MM.1S (cell line): Measurements from ENCODE around the gene CDK5.
"Not testable (repeated sequence)": the region's sequence is repeated elsewhere in the genome, so short reads cannot be mapped to it uniquely, and the experiment has no call there.

Experiments used
- DNase-seq: peaks from one replicate; pipeline ENCODE4 v3.0.0-alpha.2; 2015
- H2AFZ ChIP-seq: fragments of 300-600 bp; sonication (generic); 2 replicates; pipeline ENCODE4 v1.6.0; 2016; ENCODE audit warnings: antibody characterized with exemption, low read length
- H3F3A ChIP-seq: fragments of 300-600 bp; sonication (generic); 2 replicates; pipeline ENCODE4 v1.6.1; 2016; ENCODE audit warnings: mild to moderate bottlenecking, antibody characterized with exemption, low read length, moderate library complexity, mixed read lengths; ENCODE audit not compliant: insufficient read depth
- H3K27ac ChIP-seq: fragments of 300-600 bp; sonication (generic); 2 replicates; pipeline ENCODE4 v1.5.1; 2016; ENCODE audit warnings: mild to moderate bottlenecking, low read length
- H3K27me3 ChIP-seq: fragments of 300-600 bp; sonication (generic); replicated peaks from 2 replicates; pipeline ENCODE4 v1.6.0; 2016; ENCODE audit warnings: low read length; ENCODE audit not compliant: insufficient read depth
- H3K36me3 ChIP-seq: fragments of 300-600 bp; sonication (generic); replicated peaks from 2 replicates; pipeline ENCODE4 v1.6.1; 2016; ENCODE audit warnings: mild to moderate bottlenecking, low read length, mixed read lengths; ENCODE audit not compliant: insufficient read depth
- H3K4me1 ChIP-seq: fragments of 300-600 bp; sonication (generic); 2 replicates; pipeline ENCODE4 v1.6.1; 2016; ENCODE audit warnings: low read length, mixed read lengths
- H3K4me2 ChIP-seq: fragments of 300-600 bp; sonication (generic); 2 replicates; pipeline ENCODE4 v1.6.0; 2016; ENCODE audit warnings: low read depth, low read length
- H3K4me3 ChIP-seq: fragments of 300-600 bp; sonication (generic); 2 replicates; pipeline ENCODE4 v1.5.1; 2016; ENCODE audit warnings: low read length, mixed read lengths
- H3K79me2 ChIP-seq: fragments of 300-600 bp; sonication (generic); 2 replicates; pipeline ENCODE4 v1.6.1; 2016; ENCODE audit warnings: mixed run types, low read length, mixed read lengths
- H3K9ac ChIP-seq: fragments of 300-600 bp; sonication (generic); 2 replicates; pipeline ENCODE4 v1.6.1; 2016; ENCODE audit warnings: low read length, mixed read lengths
- H3K9me2 ChIP-seq: fragments of 300-600 bp; sonication (generic); replicated peaks from 2 replicates; pipeline ENCODE4 v1.6.1; 2016; ENCODE audit warnings: mild to moderate bottlenecking, low read length, mixed read lengths; ENCODE audit not compliant: insufficient read depth
- H3K9me3 ChIP-seq: fragments of 300-600 bp; sonication (generic); replicated peaks from 2 replicates; pipeline ENCODE4 v1.6.1; 2016; ENCODE audit warnings: mild to moderate bottlenecking, low read length, mixed read lengths; ENCODE audit not compliant: insufficient read depth
- H4K20me1 ChIP-seq: fragments of 300-600 bp; sonication (generic); 2 replicates; pipeline ENCODE4 v1.6.1; 2016; ENCODE audit warnings: mild to moderate bottlenecking, low read length, moderate library complexity, mixed read lengths; ENCODE audit not compliant: insufficient read depth
- EZH2 ChIP-seq: fragments of 300-600 bp; sonication (generic); optimal IDR thresholded peaks from 2 replicates; pipeline ENCODE3; 2017; ENCODE audit warnings: low read depth, mild to moderate bottlenecking, antibody characterized with exemption, low read length, mixed read lengths
- EZH2phosphoT487 ChIP-seq: fragments of 300-600 bp; sonication (generic); IDR thresholded peaks from 2 replicates; pipeline ENCODE4 v1.6.1; 2018; ENCODE audit warnings: antibody characterized with exemption, low read length
- TF ChIP-seq, protein P1 (sequence below): fragments of 300-600 bp; sonication (generic); IDR thresholded peaks from 2 replicates; pipeline ENCODE4 v1.5.1; 2016; ENCODE audit warnings: antibody characterized with exemption, low read length, mixed read lengths

Gene CDK5

DNA sequence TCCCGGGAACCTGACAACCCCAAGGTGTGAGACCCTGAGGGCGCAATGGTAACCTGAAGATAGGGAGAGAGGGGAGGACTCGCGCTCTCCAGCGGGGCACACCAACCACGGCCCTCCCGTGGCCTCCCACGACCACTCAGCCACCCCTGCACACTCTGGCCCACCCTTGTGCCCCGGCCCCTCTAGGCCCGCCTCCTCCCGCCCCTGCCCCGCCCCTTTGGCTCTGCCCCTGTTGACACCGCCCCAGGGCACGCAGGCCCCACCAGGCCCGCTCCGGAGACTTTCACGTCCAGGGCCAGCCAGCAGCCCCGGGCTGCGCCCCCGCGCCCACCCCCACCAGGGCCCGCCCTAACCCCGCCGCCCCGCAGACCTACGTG, 44.4 kb downstream of the CDK5 start:
- Histone ChIP-seq H3K27ac (no peak overlapping the region), H3K27me3 (peaks cover 42% of the 10 kb centered on the region), H3K4me3 (peak overlapping the region; percentile 59), H3K9me2 (no peaks in the 10 kb centered on the region), H3K4me1 (peaks cover 9% of the 10 kb centered on the region; the same call in 1 of the 2 replicates), H2AFZ (peak overlapping the region; percentile 71), H3K36me3 (no peaks in the 10 kb centered on the region), H3K9me3 (no peaks in the 10 kb centered on the region), H3K9ac (no peak overlapping the region; the same call in 1 of the 2 replicates), H3K79me2 (no peaks in the 10 kb centered on the region), H3F3A (0 out of 2 replicates have a peak, but pooled peaks cover 4% of the 10 kb centered on the region), H4K20me1 (no peaks in the 10 kb centered on the region), H3K4me2 (peak overlapping the region; percentile 88)
- DNase-seq = no peak
- TF ChIP-seq EZH2 = no peak
- no peak for TF ChIP-seq EZH2phosphoT487
- TF ChIP-seq, protein P1, sequence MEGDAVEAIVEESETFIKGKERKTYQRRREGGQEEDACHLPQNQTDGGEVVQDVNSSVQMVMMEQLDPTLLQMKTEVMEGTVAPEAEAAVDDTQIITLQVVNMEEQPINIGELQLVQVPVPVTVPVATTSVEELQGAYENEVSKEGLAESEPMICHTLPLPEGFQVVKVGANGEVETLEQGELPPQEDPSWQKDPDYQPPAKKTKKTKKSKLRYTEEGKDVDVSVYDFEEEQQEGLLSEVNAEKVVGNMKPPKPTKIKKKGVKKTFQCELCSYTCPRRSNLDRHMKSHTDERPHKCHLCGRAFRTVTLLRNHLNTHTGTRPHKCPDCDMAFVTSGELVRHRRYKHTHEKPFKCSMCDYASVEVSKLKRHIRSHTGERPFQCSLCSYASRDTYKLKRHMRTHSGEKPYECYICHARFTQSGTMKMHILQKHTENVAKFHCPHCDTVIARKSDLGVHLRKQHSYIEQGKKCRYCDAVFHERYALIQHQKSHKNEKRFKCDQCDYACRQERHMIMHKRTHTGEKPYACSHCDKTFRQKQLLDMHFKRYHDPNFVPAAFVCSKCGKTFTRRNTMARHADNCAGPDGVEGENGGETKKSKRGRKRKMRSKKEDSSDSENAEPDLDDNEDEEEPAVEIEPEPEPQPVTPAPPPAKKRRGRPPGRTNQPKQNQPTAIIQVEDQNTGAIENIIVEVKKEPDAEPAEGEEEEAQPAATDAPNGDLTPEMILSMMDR = no peak

DNA sequence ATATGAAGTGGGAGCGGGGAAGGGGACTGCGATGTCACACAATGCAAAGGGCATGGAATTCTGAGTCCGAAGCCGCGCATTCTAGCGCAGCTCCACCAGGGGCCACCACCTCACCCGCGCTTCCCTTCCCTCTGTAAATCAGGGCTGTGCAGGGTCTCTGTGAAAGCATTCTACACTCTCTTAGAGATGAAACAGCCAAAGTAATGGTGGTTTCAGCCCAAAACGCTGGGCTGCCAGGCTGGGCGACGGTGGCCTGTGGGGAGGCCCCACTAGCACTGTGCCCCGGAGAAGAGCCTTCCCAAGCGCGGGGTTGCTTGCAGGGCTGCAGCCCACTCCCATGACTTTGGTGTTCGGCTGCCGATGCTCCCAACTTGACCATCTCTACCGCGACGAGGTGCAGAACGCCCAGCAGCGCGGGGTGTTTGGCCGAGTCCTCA, 44.8 kb downstream of the CDK5 start:
- no peak overlapping the region for H3K4me3 ChIP-seq
- H2AFZ ChIP-seq = no peak overlapping the region; the same call in 1 of the 2 replicates
- H3K4me1 ChIP-seq = peaks cover 8% of the 10 kb centered on the region; the same call in 1 of the 2 replicates
- no peaks in the 10 kb centered on the region for H3K9me2 ChIP-seq
- H3K4me2 ChIP-seq = peak overlapping the region; percentile 88; the same call in 1 of the 2 replicates
- 0 out of 2 replicates have a peak, but pooled peaks cover 4% of the 10 kb centered on the region for H3F3A ChIP-seq
- H3K9me3 ChIP-seq = no peaks in the 10 kb centered on the region
- TF ChIP-seq EZH2phosphoT487 (no peak), EZH2 (no peak)
- TF ChIP-seq, protein P1 = peak; percentile 61
- no peaks in the 10 kb centered on the region for H3K36me3 ChIP-seq
- H4K20me1 ChIP-seq = no peaks in the 10 kb centered on the region
- H3K79me2 ChIP-seq = no peaks in the 10 kb centered on the region
- H3K9ac ChIP-seq = no peak overlapping the region
- H3K27me3 ChIP-seq = peaks cover 42% of the 10 kb centered on the region
- no peak for DNase-seq
- no peak overlapping the region for H3K27ac ChIP-seq

DNA sequence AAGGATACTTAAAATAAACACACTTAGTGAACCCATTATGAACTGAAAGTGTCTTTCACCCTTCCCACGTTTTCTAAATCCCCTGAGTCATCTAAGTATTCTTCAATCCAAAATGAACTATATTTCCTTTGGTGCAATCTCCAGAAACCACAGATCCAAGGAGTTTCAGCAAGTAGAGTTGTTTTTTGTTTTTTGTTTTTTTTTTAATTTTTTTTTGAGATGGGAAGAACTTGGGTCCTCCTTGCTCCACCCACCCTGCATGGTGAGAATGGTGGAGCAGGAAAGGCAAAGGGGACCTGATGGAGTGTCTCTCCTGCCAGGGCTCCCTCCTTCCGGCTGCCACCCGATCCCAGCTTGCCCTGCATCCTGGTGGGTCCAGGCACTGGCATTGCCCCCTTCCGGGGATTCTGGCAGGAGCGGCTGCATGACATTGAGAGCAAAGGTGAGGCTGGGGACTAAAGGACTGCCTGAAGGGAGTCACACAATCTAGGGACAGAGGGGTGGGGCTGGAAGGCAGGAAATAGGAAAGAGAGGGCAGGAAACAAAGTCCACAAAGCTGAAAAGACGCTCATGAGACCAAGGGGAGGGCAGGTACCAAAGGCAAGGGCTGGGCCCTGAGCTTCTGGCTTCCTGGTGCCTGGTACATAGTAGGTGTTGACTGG, 45.5 kb downstream of the CDK5 start:
- Histone ChIP-seq H3K9me2 (no peaks in the 10 kb centered on the region), H3K27me3 (peaks cover 38% of the 10 kb centered on the region), H3K4me2 (no peak overlapping the region), H3K9me3 (no peaks in the 10 kb centered on the region), H3F3A (0 out of 2 replicates have a peak, but pooled peaks cover 4% of the 10 kb centered on the region), H3K27ac (no peak overlapping the region), H2AFZ (no peak overlapping the region), H3K4me1 (peaks cover 8% of the 10 kb centered on the region; the same call in 1 of the 2 replicates), H3K4me3 (no peak overlapping the region), H3K9ac (no peak overlapping the region), H4K20me1 (no peaks in the 10 kb centered on the region), H3K36me3 (no peaks in the 10 kb centered on the region), H3K79me2 (no peaks in the 10 kb centered on the region)
- DNase-seq = no peak
- no peak for TF ChIP-seq EZH2phosphoT487

DNA sequence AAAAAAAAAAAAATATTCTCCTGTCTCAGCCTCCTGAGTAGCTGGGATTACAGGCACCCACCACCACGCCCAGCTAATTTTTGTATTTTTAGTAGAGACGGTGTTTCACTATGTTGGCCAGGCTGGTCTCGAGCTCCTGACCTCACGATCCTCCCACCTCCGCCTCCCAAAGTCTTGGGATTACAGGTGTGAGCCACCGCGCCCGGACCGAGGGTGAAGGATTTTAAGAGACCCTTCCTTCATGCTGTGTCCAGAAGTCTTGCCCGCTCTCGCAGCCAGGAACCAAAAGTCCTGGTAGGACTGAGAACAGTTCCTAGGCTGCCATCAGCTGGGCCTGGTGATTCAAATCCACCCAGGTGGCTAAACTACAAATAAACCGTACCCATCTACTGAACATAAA, 46.1 kb downstream of the CDK5 start:
- H3K9ac ChIP-seq, H3K79me2 ChIP-seq, H3K4me3 ChIP-seq, H3K9me3 ChIP-seq, H2AFZ ChIP-seq, H3K4me1 ChIP-seq, H3F3A ChIP-seq, DNase-seq, H4K20me1 ChIP-seq, H3K27ac ChIP-seq, H3K4me2 ChIP-seq, H3K36me3 ChIP-seq, H3K9me2 ChIP-seq: not testable (repeated sequence)
- peaks cover 32% of the 10 kb centered on the region for H3K27me3 ChIP-seq
